ENCODE results near the gene PCNA. TPM values are rescaled to one million over a fixed set of nuclear protein-coding genes. Genes with fewer than 3 reads are reported as not detected.
A peak's percentile ranks its signal among the peaks of the same experiment; 100 is the strongest.

Gene PCNA
- total RNA-seq, 1 experiment from 2014 or later = 185 TPM

DNA sequence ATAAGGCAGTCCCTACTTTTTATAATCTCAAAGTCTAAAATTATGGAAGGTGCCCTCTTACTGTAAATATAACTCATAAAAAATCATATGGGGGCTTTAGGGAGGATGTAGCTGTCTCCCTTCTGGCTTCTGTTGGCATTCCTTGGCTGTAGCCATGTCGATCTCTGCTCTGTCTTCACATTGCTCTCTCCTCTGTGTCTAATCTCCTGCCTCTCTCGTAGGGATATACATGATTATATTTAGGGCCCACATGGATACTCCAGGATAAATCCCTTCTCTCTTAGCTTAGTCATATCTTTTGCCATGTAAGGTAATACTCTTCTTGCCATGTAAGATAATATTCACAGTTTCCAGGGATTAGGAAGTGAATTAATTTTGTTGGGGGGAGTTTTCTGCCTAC is 35.6 kb upstream of the PCNA start:
- H3K4me1 ChIP-seq (ENCODE audit: low read length) = peaks cover 10% of the 10 kb centered on the region
- no peaks in the 10 kb centered on the region for H3K27me3 ChIP-seq (ENCODE audit: low read length)
- no peak overlapping the region for H3K4me2 ChIP-seq (ENCODE audit: low read depth, low read length, poor library complexity, severe bottlenecking)
- no peaks in the 10 kb centered on the region for H3K36me3 ChIP-seq (ENCODE audit: insufficient read depth, low read length)
- no peak overlapping the region for H3K4me3 ChIP-seq (ENCODE audit: low read length)
- no peak overlapping the region for H3K27ac ChIP-seq (ENCODE audit: low read length)
- no peak overlapping the region for H2AFZ ChIP-seq (ENCODE audit: low read length)
- no peak for DNase-seq
- H4K20me1 ChIP-seq (ENCODE audit: insufficient read depth, low read depth, low read length) = peaks cover 18% of the 10 kb centered on the region; the same call in 1 of the 2 replicates
- peaks cover 77% of the 10 kb centered on the region for H3K79me2 ChIP-seq (ENCODE audit: low read length)
- no peaks in the 10 kb centered on the region for H3K9me2 ChIP-seq (replicated peaks; ENCODE audit: insufficient read depth, low read length)
- no peak overlapping the region for H3K9ac ChIP-seq (ENCODE audit: low read length)
- H3K9me3 ChIP-seq (ENCODE audit: low read length) = no peaks in the 10 kb centered on the region

DNA sequence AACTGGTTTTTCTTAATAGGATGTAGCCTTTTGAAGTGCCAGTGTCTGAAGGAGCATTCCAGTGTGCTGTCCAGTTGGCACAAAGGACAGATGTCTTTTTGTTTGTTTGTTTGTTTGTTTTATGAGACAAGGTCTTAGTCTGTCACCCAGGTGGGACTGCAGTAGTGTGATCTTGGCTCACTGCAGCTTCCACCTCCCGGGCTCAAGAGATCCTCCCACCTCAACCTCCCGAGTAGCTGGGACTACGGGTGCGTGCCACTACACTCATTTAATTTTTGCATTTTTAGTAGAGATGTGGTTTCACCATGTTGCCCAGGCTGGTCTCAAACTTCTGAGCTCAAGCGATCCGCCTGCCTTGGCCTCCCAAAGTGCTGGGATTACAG is 34.8 kb upstream of the PCNA start:
- H3K36me3 ChIP-seq (ENCODE audit: insufficient read depth, low read length) = no peaks in the 10 kb centered on the region
- peaks cover 2% of the 10 kb centered on the region for H3K4me1 ChIP-seq (ENCODE audit: low read length)
- peaks cover 78% of the 10 kb centered on the region for H3K79me2 ChIP-seq (ENCODE audit: low read length)
- no peak overlapping the region for H3K27ac ChIP-seq (ENCODE audit: low read length)
- no peaks in the 10 kb centered on the region for H3K27me3 ChIP-seq (ENCODE audit: low read length)
- no peak overlapping the region for H3K4me3 ChIP-seq (ENCODE audit: low read length)
- DNase-seq = no peak
- no peak overlapping the region for H3K9ac ChIP-seq (ENCODE audit: low read length)
- no peaks in the 10 kb centered on the region for H3K9me2 ChIP-seq (replicated peaks; ENCODE audit: insufficient read depth, low read length)
- H3K9me3 ChIP-seq (ENCODE audit: low read length) = no peaks in the 10 kb centered on the region
- no peak overlapping the region for H2AFZ ChIP-seq (ENCODE audit: low read length)
- peaks cover 18% of the 10 kb centered on the region; the same call in 1 of the 2 replicates for H4K20me1 ChIP-seq (ENCODE audit: insufficient read depth, low read depth, low read length)
- no peak overlapping the region for H3K4me2 ChIP-seq (ENCODE audit: low read depth, low read length, poor library complexity, severe bottlenecking)

DNA sequence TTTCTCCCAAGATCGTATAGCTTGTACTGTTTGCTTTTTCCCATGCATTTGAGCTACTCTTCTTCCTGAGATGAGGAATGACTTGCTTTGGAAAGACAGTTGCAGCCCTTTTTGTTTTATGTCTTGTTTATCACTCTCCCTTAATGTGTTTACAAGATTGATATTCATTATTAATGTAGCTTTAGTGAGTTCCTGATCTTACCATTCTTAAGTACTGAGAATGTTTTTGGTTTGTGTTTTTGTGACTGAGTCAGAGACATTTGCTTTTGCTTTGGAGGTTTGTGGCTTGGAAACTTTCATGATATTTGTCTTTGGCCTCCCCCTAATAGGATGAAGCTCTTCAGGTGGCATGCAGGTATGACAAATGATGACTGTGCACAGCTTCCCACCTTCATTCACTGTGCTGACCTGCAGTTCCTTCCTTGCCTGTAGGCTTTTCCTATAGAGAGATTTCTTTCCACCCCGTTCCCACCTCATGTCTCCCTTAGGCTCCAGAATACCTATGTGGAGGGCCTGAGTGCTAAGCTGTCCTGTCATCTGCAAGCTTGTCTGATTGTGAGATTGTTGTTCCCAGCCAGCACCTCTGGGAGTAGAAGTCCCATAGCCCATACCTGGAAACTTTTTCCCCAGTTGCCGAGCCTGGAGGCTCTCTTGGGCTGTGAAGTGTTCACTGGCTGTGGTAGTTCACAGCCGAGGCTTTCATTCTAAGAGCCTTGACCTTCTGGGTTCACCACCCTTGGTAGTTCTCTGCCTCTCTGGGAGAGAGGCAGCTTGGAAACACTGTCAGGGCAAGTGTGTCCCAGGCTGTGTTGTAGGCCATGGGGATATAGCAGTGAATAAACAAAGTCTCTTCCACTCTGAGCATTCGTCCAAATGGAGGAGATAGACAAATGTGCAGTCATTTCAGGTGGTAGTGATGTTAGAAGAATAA is 34.1 kb upstream of the PCNA start:
- Histone ChIP-seq H3K9me2 (replicated peaks; ENCODE audit: insufficient read depth, low read length) (no peaks in the 10 kb centered on the region), H3K36me3 (ENCODE audit: insufficient read depth, low read length) (no peaks in the 10 kb centered on the region), H3K9me3 (ENCODE audit: low read length) (no peaks in the 10 kb centered on the region), H3K4me2 (ENCODE audit: low read depth, low read length, poor library complexity, severe bottlenecking) (no peak overlapping the region), H3K9ac (ENCODE audit: low read length) (no peak overlapping the region), H3K27ac (ENCODE audit: low read length) (no peak overlapping the region), H3K4me1 (ENCODE audit: low read length) (no peaks in the 10 kb centered on the region), H4K20me1 (ENCODE audit: insufficient read depth, low read depth, low read length) (peaks cover 18% of the 10 kb centered on the region; the same call in 1 of the 2 replicates), H3K4me3 (ENCODE audit: low read length) (no peak overlapping the region), H2AFZ (ENCODE audit: low read length) (no peak overlapping the region), H3K79me2 (ENCODE audit: low read length) (peaks cover 84% of the 10 kb centered on the region), H3K27me3 (ENCODE audit: low read length) (no peaks in the 10 kb centered on the region)
- DNase-seq = no peak

DNA sequence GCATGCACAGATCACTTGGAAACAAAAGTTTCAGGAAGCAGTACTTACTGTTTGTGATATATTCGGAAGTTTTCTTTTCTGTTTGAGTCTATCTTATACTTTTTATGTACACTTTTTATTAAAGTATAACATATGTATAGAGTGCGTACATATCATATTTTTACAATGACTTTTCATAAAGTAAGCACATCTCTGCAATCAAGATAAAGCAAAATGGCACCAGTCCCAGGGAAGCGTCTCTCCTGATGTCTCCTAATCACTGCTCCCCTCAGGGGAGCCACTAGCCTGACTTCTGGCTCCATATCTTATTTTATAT is 33.4 kb upstream of the PCNA start:
- no peak overlapping the region for H2AFZ ChIP-seq (ENCODE audit: low read length)
- H3K9me2 ChIP-seq (replicated peaks; ENCODE audit: insufficient read depth, low read length) = no peaks in the 10 kb centered on the region
- H4K20me1 ChIP-seq (ENCODE audit: insufficient read depth, low read depth, low read length) = peaks cover 18% of the 10 kb centered on the region; the same call in 1 of the 2 replicates
- H3K27me3 ChIP-seq (ENCODE audit: low read length) = no peaks in the 10 kb centered on the region
- H3K79me2 ChIP-seq (ENCODE audit: low read length) = peaks cover 85% of the 10 kb centered on the region
- no peaks in the 10 kb centered on the region for H3K9me3 ChIP-seq (ENCODE audit: low read length)
- no peaks in the 10 kb centered on the region for H3K4me1 ChIP-seq (ENCODE audit: low read length)
- no peak overlapping the region for H3K9ac ChIP-seq (ENCODE audit: low read length)
- H3K4me3 ChIP-seq (ENCODE audit: low read length) = no peak overlapping the region
- no peak overlapping the region for H3K4me2 ChIP-seq (ENCODE audit: low read depth, low read length, poor library complexity, severe bottlenecking)
- no peaks in the 10 kb centered on the region for H3K36me3 ChIP-seq (ENCODE audit: insufficient read depth, low read length)
- DNase-seq = no peak
- no peak overlapping the region for H3K27ac ChIP-seq (ENCODE audit: low read length)

DNA sequence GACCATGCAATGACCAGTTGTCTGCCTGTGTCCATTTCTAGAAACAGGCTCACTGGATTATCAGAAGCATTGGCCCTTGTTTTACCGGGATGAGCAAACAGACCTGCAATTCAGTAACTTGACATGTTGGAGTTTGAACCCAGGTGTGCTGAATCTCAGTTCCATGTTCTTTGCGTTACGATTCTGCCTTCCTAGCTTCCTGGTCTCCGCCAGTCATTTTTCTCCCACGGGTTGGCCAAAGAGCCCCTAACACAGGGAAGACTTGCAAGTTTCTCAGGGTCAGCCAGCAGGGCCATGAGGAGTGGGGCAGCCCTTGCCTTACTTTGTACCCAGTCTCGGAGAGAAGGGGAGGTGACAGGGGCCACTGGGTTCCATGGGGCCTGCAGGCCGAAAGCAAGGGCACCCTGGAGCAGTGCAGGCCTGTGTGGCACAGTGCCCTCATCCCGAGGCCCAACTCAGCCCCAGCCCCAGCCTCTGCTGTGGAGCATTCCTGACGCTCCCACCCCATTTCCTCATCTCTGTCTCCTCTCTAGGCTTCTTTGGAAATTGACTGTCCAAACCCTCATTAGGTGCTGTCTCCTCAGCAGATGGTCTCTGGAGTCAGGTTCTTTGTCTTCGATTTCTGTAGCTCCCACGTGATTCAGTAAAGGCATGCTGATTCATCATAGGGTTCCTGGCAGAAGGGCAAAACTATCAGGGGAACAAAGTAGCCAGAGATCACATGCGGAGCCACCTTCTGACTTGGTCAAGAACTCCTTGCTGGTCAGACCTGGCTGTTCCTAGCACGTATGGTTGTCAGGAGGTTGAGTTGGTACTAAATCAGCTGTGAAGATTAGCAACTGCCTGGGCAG is 30.7 kb upstream of the PCNA start:
- Histone ChIP-seq H3K9me3 (ENCODE audit: low read length) (no peaks in the 10 kb centered on the region), H3K36me3 (ENCODE audit: insufficient read depth, low read length) (no peaks in the 10 kb centered on the region), H3K79me2 (ENCODE audit: low read length) (peaks cover 88% of the 10 kb centered on the region), H3K4me1 (ENCODE audit: low read length) (peaks cover 14% of the 10 kb centered on the region), H3K9me2 (replicated peaks; ENCODE audit: insufficient read depth, low read length) (no peaks in the 10 kb centered on the region), H3K27ac (ENCODE audit: low read length) (no peak overlapping the region), H4K20me1 (ENCODE audit: insufficient read depth, low read depth, low read length) (peaks cover 8% of the 10 kb centered on the region; the same call in 1 of the 2 replicates), H3K4me2 (ENCODE audit: low read depth, low read length, poor library complexity, severe bottlenecking) (no peak overlapping the region), H3K27me3 (ENCODE audit: low read length) (no peaks in the 10 kb centered on the region), H3K9ac (ENCODE audit: low read length) (no peak overlapping the region), H3K4me3 (ENCODE audit: low read length) (no peak overlapping the region), H2AFZ (ENCODE audit: low read length) (no peak overlapping the region)
- no peak for DNase-seq

DNA sequence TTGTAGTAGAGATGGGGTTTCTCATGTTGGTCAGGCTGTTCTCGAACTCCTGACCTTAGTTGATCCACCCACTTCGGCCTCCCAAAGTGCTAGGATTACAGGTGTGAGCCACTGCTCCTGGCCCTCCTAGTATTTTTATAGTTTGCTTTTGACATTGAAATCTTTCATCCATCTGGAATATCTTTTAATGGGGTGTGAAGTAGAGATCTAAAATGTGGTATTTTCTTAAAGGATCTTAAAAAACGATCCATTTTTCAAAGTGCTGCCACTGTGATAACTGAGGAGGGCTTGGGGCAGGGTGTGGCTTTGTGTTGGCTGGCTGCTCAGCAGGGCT is 30.1 kb upstream of the PCNA start:
- H3K4me3 ChIP-seq (ENCODE audit: low read length) = no peak overlapping the region
- no peak for DNase-seq
- H3K4me2 ChIP-seq (ENCODE audit: low read depth, low read length, poor library complexity, severe bottlenecking) = no peak overlapping the region
- peaks cover 8% of the 10 kb centered on the region; the same call in 1 of the 2 replicates for H4K20me1 ChIP-seq (ENCODE audit: insufficient read depth, low read depth, low read length)
- no peak overlapping the region for H2AFZ ChIP-seq (ENCODE audit: low read length)
- no peaks in the 10 kb centered on the region for H3K9me2 ChIP-seq (replicated peaks; ENCODE audit: insufficient read depth, low read length)
- H3K4me1 ChIP-seq (ENCODE audit: low read length) = peaks cover 18% of the 10 kb centered on the region
- H3K27me3 ChIP-seq (ENCODE audit: low read length) = no peaks in the 10 kb centered on the region
- no peak overlapping the region for H3K9ac ChIP-seq (ENCODE audit: low read length)
- H3K9me3 ChIP-seq (ENCODE audit: low read length) = no peaks in the 10 kb centered on the region
- peaks cover 87% of the 10 kb centered on the region for H3K79me2 ChIP-seq (ENCODE audit: low read length)
- no peak overlapping the region for H3K27ac ChIP-seq (ENCODE audit: low read length)
- no peaks in the 10 kb centered on the region for H3K36me3 ChIP-seq (ENCODE audit: insufficient read depth, low read length)

DNA sequence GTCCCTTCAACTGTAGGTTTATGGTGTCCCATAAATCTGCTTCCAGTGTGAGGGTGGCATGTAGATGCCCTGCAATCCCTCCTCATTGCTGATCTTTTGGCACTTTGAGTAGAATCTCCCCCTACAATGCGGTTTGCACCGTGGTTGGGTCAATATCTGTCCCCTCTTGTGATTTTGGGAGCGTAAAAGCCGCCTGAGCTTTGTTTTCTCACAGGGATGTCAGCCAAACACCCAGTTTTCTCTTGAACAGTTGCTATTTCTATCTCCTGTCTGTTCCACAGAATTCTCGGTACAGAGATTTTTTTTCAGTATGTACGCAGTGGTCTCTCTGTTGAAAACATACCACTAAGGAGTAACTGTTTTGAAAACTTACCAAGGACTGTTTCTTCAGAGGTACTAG is 28.8 kb upstream of the PCNA start:
- Histone ChIP-seq H3K9me3 (ENCODE audit: low read length) (no peaks in the 10 kb centered on the region), H3K4me1 (ENCODE audit: low read length) (peaks cover 20% of the 10 kb centered on the region), H3K79me2 (ENCODE audit: low read length) (peaks cover 85% of the 10 kb centered on the region), H4K20me1 (ENCODE audit: insufficient read depth, low read depth, low read length) (peaks cover 3% of the 10 kb centered on the region; the same call in 1 of the 2 replicates), H3K9me2 (replicated peaks; ENCODE audit: insufficient read depth, low read length) (no peaks in the 10 kb centered on the region), H3K9ac (ENCODE audit: low read length) (no peak overlapping the region), H3K36me3 (ENCODE audit: insufficient read depth, low read length) (no peaks in the 10 kb centered on the region), H3K27ac (ENCODE audit: low read length) (no peak overlapping the region), H2AFZ (ENCODE audit: low read length) (no peak overlapping the region), H3K4me2 (ENCODE audit: low read depth, low read length, poor library complexity, severe bottlenecking) (no peak overlapping the region), H3K4me3 (ENCODE audit: low read length) (no peak overlapping the region), H3K27me3 (ENCODE audit: low read length) (no peaks in the 10 kb centered on the region)
- DNase-seq = no peak

DNA sequence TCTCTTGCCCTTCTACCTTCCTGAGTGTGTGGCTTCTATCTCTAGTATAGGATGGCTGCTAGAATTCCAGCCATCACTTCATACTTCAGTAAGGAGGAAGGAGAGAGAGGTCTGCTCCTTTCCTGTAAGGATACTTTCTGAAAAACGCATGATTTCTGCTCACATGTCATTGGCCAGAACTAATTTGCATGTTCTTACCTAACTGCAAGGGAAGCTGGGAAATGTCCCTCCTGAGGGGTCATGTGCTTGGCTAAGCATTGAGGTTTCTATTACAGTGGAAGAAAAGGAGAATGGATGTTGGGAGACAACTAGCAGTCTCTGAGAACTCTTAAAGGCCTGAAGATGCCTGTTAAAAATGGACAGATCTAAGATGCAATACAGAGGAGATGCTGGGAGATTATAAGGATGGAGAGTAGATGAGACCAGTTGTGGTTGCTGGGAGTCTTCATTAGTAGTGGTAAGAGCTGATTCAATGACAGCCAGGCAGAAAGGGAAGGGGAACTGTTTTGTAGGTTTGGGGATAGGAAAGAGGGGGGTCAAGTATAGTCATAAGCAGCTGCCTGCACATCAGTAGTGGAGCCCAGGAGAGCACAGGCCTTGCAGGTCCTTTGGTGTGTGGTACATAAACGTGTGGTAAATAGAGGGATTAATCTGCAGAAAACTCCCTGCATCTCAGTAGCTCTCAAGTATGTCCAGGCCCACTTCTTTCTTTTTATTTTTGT is 27.3 kb upstream of the PCNA start:
- H3K79me2 ChIP-seq (ENCODE audit: low read length) = peaks cover 83% of the 10 kb centered on the region
- H3K27me3 ChIP-seq (ENCODE audit: low read length) = no peaks in the 10 kb centered on the region
- peak overlapping the region; percentile 3 for H3K4me2 ChIP-seq (ENCODE audit: low read depth, low read length, poor library complexity, severe bottlenecking)
- DNase-seq = no peak
- H3K27ac ChIP-seq (ENCODE audit: low read length) = no peak overlapping the region
- H3K4me3 ChIP-seq (ENCODE audit: low read length) = no peak overlapping the region
- no peaks in the 10 kb centered on the region for H3K9me2 ChIP-seq (replicated peaks; ENCODE audit: insufficient read depth, low read length)
- H3K9ac ChIP-seq (ENCODE audit: low read length) = no peak overlapping the region
- H2AFZ ChIP-seq (ENCODE audit: low read length) = no peak overlapping the region
- H3K36me3 ChIP-seq (ENCODE audit: insufficient read depth, low read length) = no peaks in the 10 kb centered on the region
- H3K9me3 ChIP-seq (ENCODE audit: low read length) = no peaks in the 10 kb centered on the region
- peaks cover 20% of the 10 kb centered on the region for H3K4me1 ChIP-seq (ENCODE audit: low read length)
- H4K20me1 ChIP-seq (ENCODE audit: insufficient read depth, low read depth, low read length) = no peaks in the 10 kb centered on the region; the same call in 1 of the 2 replicates
